Measurements from ENCODE around the gene GSDME. TPM values are rescaled to one million over a fixed set of nuclear protein-coding genes. Genes with fewer than 3 reads are reported as not detected.

The GSDME gene
- total RNA-seq, 1 experiment from 2014 or later: 5.5 TPM

GRCh38 chr7:24709051-24709450 lies 48.2 kb downstream of the GSDME start:
- Mint-ChIP-seq H3K36me3 (ENCODE audit: insufficient read depth in 1 of 3, low read depth in 3 of 3) (peaks cover 0 to 50% (median 19%) of the 10 kb centered on the region in 3 experiments; a peak in 6 of 7 replicates), H3K27me3 (ENCODE audit: low read depth) (0 out of 2 replicates have a peak, but pooled peaks cover 1% of the 10 kb centered on the region), H3K9me3 (peaks cover 3 to 13% of the 10 kb centered on the region in 2 experiments; a peak in 3 of 5 replicates), H3K4me3 (no peak overlapping the region), H3K4me1 (peaks cover 25 to 35% of the 10 kb centered on the region in 2 experiments), H3K27ac (no peak overlapping the region)
- Histone ChIP-seq H2BK12ac (ENCODE audit: insufficient read length, low read depth, low read length) (no peak overlapping the region), H2BK15ac (ENCODE audit: low read depth, low read length) (no peak overlapping the region), H4K20me1 (ENCODE audit: control insufficient read depth, insufficient read depth, insufficient read length) (no peaks in the 10 kb centered on the region), H4K91ac (ENCODE audit: insufficient read length, low read depth, low read length) (no peak overlapping the region), H3K18ac (ENCODE audit: insufficient read length, low read depth, low read length) (no peak overlapping the region), H3T11ph (ENCODE audit: low read length) (no peak overlapping the region), H2AFZ (ENCODE audit: low read length) (no peak overlapping the region), H3K4ac (ENCODE audit: low read depth, low read length) (no peak overlapping the region), H3K79me2 (ENCODE audit: insufficient read depth, low read length) (no peaks in the 10 kb centered on the region), H3K14ac (ENCODE audit: insufficient read depth, low read length) (no peak overlapping the region), H3K23me2 (ENCODE audit: insufficient read length, low read depth, low read length, poor library complexity, severe bottlenecking) (no peaks in the 10 kb centered on the region), H3K4me1 (ENCODE audit: insufficient read depth, low read length) (no peaks in the 10 kb centered on the region), H3K27ac (ENCODE audit: insufficient read length, low read depth, low read length) (no peak overlapping the region), H3K79me1 (ENCODE audit: insufficient read depth, low read depth, low read length, poor library complexity, severe bottlenecking) (no peaks in the 10 kb centered on the region), H3K9ac (ENCODE audit: extremely low read depth, insufficient read length, low read length) (no peak overlapping the region), H3K4me2 (ENCODE audit: insufficient read depth, insufficient read length, low read length) (no peak overlapping the region), H2BK120ac (ENCODE audit: low read depth, low read length, poor library complexity, severe bottlenecking) (no peak overlapping the region), H2BK20ac (ENCODE audit: low read depth, low read length, poor library complexity, severe bottlenecking) (no peak overlapping the region), H3K56ac (ENCODE audit: insufficient read length, low read depth, low read length) (no peak overlapping the region), H3K27me3 (ENCODE audit: insufficient read depth, low read length) (no peaks in the 10 kb centered on the region), H4K5ac (ENCODE audit: insufficient read length, low read depth, low read length) (no peak overlapping the region), H4K8ac (replicated peaks; ENCODE audit: insufficient read length, low read depth, low read length) (no peak overlapping the region), H2BK5ac (ENCODE audit: insufficient read length, low read length) (no peak overlapping the region), H2AK5ac (ENCODE audit: insufficient read length, low read length) (no peak overlapping the region), H3K23ac (ENCODE audit: insufficient read length, low read depth, low read length) (no peak overlapping the region), H3K9me3 (ENCODE audit: control insufficient read depth, low read depth, low read length) (no peaks in the 10 kb centered on the region)
- TF ChIP-seq CTCF (conservative IDR thresholded peaks at IDR 0.05): no peak
- WGBS (ENCODE audit: extremely low coverage, insufficient read length, low lambda C conversion rate): no CpG with 5 or more reads among the region's 5 CpGs
- DNase-seq: no peak

All from H9 (cell line).